GM18907 (cell line): Measurements from ENCODE around the gene FA2H.
"Not testable (repeated sequence)": the region's sequence is repeated elsewhere in the genome, so short reads cannot be mapped to it uniquely, and the experiment has no call there.

Source experiments
- ATAC-seq: cut with Tn5 transposase; IDR thresholded peaks from one replicate; pipeline ENCODE4 v1.9.1; 2021; ENCODE audit warnings: mild to moderate bottlenecking, moderate library complexity; ENCODE audit not compliant: unreplicated experiment

Gene FA2H

DNA sequence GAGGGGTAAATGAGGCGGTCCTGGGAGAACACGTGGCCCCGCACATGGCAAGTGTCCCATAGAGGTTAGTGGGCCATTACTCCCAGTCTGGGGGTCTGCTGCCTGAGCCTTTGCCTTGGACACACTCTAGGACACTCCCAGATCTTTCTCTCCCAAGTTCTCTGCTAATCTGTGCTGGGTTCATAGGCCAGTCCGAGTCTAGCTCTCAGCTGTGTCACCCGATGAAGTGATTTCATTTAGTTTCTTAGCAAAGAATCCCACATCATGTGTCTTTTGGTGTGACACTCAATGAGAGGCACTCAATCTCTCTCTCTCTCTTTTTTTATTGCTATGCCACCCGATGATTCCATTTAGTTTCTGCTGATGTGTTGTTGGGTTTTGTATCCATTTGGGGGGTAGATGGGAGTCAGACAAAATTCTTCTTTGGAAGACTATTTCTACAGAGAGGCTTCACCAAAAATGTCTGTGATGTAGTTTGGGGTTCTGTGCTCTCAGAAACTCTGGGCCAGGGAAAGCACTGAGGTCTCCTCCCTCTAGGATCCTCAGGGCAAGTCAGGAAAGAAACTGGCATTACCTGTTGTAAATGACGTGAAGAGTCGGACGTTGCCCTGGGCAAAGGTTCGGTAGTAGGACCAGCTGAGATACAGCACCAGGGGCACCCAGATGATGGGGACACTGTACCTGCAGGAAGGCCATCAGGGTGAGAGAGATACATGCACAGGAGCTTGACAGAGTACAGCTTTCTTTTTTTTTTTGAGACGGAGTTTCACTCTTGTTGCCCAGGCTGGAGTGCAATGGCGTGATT, 48.8 kb downstream of the FA2H start:
- no peak for ATAC-seq

DNA sequence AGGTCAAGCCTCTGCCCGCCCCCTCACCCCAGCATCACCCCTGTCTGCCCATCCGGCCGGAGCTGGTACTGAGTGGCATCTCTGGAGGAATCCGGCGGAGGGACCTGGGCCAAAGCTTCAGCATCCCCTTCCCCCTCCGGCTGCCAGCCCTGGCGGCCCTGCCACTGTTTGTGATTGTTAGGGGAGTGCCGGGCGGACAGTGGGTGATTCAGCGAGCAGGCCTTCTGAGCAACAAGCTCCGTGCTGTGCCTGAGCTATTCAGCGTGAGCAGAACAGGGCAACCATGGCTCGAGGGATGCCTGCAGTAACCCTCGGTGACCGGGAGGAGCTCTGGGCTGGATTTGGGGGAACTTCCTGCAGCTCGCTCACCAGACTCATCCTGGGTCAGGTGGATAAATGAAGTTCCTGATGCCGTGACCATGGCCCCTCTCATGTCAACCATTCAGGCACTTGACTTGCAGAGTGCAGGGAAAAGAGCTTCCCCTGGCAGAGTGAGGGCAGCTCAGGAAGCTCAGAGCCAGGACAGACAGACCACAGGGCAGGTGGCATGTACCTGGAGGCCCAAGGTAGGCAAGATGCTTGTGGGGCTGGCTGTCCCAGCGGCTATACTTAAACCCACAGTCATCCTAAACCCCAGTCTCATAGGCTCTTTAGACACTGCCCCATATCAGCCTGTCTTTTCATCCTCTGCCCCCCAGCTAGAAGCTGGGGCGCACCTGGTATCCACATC, 49.6 kb downstream of the FA2H start:
- ATAC-seq: no peak

DNA sequence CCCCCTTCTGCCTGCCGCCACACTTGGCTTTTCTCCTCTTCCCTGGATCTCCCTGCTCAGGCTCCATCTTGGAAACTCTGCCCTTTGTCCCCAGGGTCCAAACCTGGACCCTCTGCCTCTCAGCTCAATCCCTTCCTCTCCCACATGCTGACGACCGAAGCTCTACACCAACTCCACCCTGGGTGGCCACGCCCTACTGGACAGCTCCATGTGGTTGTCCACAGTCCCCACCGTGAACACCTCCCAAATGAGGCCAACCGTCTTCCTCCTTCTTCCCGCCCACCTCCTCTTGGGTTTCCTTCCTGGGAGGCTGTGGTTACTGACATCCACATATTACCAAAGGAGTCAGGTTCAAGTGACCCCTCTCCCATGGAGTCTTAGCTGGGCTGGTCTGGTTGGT, 51.4 kb downstream of the FA2H start:
- no peak for ATAC-seq

- not testable (repeated sequence) for ATAC-seq
Measured at GRCh38 chr16:74722156-74722555, 52.5 kb downstream of the FA2H start.

GRCh38 chr16:74721716-74722115, 52.9 kb downstream of the FA2H start:
- ATAC-seq: no peak

DNA sequence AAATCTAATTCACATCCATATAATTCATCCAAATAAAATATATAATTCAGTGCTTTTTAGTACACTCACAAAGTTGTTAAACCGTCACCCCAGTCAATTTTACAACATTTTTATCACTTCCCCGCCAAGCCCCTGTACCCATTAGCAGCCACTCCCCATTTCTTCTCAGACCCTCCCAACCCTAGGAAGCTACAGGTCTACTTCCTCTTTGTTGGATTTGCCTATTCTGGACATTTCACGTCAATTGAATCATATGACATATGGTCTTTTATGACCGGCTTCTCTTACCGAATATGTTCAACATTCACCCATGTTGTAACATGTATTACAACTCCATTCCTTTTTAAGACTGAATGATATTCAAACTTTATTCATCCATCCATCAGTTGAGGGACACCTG, 54.0 kb downstream of the FA2H start:
- no peak for ATAC-seq

GRCh38 chr16:74718741-74719610, 55.6 kb downstream of the FA2H start:
- ATAC-seq: no peak

DNA sequence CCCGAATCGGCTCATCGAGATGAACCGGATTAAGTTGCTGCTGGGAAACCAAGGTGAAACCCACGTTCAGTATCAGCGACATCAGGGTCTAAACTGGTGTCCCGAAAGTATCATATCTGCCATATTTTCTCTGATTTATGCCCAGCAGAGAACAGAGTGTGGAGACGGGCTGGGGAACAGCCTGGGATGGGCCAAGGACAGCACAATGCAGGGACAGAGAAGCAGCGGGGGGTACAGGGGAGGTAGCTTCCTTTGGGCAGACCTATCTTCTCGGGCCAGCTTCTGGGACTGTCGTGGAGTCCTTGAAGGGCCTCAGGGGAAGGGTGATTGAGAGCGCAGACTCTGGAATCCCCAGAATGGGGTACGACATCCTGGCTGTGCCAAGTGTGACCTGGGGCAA, 56.5 kb downstream of the FA2H start:
- no peak for ATAC-seq

GRCh38 chr16:74717367-74717766, 57.3 kb downstream of the FA2H start:
- no peak for ATAC-seq

DNA sequence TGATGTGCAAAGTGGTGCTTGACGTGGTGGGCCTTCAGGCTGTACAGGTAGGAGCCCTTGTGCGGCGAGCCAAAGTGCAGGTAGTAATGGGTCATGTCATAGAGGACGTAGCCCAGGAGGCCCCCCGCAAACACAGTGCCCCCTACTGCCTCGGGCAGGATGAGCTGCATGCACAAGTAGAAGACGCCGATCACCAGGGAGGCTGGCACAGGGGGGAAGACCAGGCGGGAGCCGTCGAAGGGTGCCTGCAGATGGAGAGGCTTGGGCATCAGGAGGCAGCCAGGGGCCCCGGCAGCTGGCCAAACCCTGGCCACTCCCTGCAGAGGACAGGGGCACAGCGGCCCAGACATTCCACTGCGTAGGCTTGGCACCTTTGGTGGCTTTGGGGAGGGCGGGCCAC, 58.3 kb downstream of the FA2H start:
- ATAC-seq: no peak

- no peak for ATAC-seq
Measured at GRCh38 chr16:74713876-74714275, 60.7 kb downstream of the FA2H start.

DNA sequence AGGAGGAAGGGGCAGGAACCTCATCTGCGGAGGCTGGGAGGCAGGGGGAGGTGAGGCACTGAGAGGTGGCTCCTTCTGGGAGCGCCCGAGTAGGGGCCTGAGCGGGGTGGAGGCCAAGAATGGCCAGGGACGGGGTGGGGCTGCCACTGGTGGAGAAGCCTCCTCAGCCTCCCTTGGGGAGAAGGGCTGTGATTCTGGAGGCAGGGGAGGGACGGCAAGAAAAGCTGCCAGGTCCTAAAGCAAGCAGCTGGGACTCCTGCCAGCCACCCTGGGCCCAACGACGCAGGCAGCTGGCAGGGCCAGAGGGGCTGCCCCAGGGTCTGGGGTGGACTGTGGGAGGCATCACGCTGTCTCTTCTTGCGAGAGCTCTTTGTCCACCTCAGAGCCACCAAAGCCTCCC, 61.3 kb downstream of the FA2H start:
- no peak for ATAC-seq

DNA sequence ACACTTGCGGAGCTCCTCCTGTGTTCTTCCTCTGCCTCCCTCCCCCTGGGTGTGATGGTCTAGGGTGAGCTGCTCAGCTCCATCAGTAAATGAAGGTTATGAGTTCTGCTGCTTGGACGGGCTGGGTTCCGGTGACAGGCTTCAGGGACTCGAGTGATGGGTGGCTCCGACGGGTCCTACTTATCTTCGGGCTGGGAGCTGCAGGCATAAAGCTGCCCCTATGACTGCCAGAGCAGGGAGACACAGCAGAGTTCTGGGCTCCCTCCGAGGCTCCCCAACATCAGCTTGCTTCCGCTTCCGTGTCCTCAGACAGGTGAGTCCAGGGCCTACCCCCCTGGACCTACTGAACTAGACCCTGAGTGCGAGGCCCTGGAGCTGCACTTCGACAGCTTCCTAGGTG, 62.7 kb downstream of the FA2H start:
- ATAC-seq: no peak

GRCh38 chr16:74710401-74710800, 64.2 kb downstream of the FA2H start:
- ATAC-seq: no peak

DNA sequence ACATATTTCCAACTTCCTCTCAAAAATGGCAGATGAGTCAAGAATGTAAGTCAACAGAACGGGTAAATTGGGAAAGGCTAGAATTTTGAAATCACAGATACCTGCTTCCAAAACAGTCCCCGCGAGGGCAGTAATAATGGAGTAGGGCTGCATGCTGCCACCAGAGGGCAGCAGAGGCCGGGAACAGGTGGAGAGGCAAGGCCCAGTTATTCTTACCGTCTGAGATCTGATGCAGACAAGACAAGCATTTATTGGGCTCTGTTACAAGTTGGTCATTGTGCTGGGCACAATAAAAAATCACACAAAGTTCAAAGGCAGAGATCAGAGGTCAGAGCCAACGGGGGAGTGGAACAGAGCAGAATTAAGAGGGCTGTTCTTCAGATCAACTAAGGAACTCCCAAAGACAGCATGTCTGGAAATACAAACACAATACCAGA, 65.2 kb downstream of the FA2H start:
- peak; percentile 84 for ATAC-seq

- peak; percentile 63 for ATAC-seq
Measured at GRCh38 chr16:74700438-74701225, 74.0 kb downstream of the FA2H start, which contains the start of gene MLKL. Gene MLKL, minus strand, starts transcription at chr16:74700862. Its CDS starts 5,105 bp downstream, at chr16:74695757.

DNA sequence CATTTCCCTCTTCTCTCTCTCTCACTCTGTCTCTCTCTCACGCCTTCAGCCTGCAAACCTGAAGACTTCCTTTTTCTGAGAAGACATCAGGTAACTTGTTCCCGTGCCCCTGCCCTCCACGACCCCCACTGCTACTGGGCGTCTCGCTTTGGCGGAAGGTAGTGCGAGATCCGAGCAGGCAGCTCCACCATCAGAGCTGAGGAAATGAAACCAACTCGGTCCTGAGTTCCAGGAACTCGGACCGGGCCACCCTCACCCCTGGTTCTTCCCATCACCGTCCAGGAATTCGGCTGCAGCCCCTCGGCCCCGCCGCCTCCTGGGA, 74.5 kb downstream of the FA2H start:
- peak; percentile 14 for ATAC-seq

DNA sequence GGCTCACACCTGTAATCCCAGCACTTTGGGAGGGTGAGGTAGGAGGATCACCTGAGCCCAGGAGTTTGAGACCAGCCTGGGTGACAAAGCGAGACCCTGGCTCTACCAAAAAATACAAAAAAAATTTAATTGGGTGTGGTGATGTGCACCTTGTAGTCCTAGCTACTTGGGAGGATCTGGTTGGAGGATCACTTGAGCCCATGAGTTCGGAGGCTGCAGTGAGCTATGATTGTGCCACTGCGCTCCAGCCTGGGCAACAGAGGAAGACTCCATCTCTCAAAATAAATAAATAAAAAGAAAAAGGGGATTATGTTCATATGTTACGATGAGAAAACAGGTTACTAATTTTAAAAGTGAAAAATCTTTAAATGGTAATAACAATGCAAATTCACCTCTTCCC, 75.0 kb downstream of the FA2H start:
- ATAC-seq: no peak

GRCh38 chr16:74698222-74698621, 76.4 kb downstream of the FA2H start:
- ATAC-seq: no peak
